Activated CD8-positive, alpha-beta memory T cell treated with anti-CD3 and anti-CD28 coated beads, Interleukin-2, amount 10 ng/mL, durations not matched to agents 7 days and 5 days (primary cell): Measurements from ENCODE around the gene ADGRL3. TPM values are rescaled to one million over a fixed set of nuclear protein-coding genes. Genes with fewer than 3 reads are reported as not detected.

Experiments
- ATAC-seq: fragments of 150-1000 bp; cut with Tn5 transposase; one replicate; pipeline ENCODE4 v1.10.0; 2021; ENCODE audit warnings: moderate library complexity
- CTCF ChIA-PET: fragments of 350-600 bp; sonication (Branson Sonifier 250); formaldehyde crosslinking; loops from one replicate; lab custom pipeline; 2021; ENCODE audit warnings: antibody characterized with exemption; lab: Charles Lee
- DNase-seq: peaks from one replicate; pipeline ENCODE4 v3.0.0-alpha.2; 2020
- H3K27ac Mint-ChIP-seq: one replicate; pipeline ENCODE4 v1.8.0; 2021; ENCODE audit warnings: mild to moderate bottlenecking, mixed read lengths
- H3K27me3 Mint-ChIP-seq: one replicate; pipeline ENCODE4 v1.8.0; 2021; ENCODE audit warnings: mixed read lengths
- H3K36me3 Mint-ChIP-seq: one replicate; pipeline ENCODE4 v1.8.0; 2021; ENCODE audit warnings: mild to moderate bottlenecking, mixed read lengths
- H3K4me1 Mint-ChIP-seq: one replicate; pipeline ENCODE4 v1.8.0; 2021; ENCODE audit warnings: mixed read lengths
- H3K4me3 Mint-ChIP-seq: one replicate; pipeline ENCODE4 v1.8.0; 2021; ENCODE audit warnings: mild to moderate bottlenecking, moderate library complexity, mixed read lengths
- H3K9me3 Mint-ChIP-seq: one replicate; pipeline ENCODE4 v1.8.0; 2022; ENCODE audit warnings: low read depth, mixed read lengths
- total RNA-seq, 2 experiments: library from RNA; stranded (reverse); gene quantifications; one replicate each; pipeline ENCODE4 v1.2.3, GENCODE V29; 2021

ADGRL3 gene
- total RNA-seq, 2 experiments from 2014 or later: not detected

DNA sequence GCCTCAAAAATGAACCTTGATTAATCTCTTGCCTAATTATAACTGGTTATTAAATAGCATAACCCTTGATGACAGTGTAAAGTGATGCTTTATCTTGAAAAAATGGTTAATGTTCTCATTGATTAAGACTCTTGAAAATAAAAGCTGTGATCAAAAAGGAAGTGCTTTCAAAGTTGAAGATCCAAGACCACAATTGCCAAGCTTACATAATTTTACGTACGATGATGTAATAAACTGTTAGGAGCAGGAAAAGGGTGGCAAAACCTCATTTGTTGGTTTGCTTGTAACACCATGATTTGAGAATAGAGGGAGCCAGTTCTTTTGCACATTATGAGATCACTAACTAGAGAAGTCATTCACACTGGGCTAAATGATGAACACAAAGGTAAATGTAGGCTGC, 322.2 kb downstream of the ADGRL3 start:
- CTCF ChIA-PET: no interaction called here
- Mint-ChIP-seq H3K27ac (no peak overlapping the region), H3K9me3 (peaks cover 12% of the 10 kb centered on the region), H3K4me3 (no peak overlapping the region), H3K27me3 (no peaks in the 10 kb centered on the region), H3K4me1 (no peaks in the 10 kb centered on the region), H3K36me3 (no peaks in the 10 kb centered on the region)
- DNase-seq (no peak), ATAC-seq (no peak)

DNA sequence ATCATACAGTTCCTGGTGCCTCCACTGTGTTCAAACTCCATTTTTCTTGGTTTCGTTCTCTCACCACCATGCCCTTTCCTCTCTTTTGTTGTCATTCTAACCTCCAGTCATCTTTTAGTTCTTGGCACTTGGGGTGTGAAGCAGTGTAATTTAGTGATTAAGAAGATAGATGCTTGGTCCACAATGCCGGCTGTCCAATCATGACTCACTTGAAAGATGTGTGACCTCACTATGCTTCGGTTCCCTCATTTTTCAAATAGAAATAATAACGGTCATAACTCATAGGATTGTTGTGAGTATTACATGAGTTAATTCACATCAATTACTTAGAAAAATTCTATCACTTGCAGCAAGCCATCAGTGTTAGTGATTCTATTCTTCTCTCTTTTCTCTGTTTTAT, 327.8 kb downstream of the ADGRL3 start:
- Mint-ChIP-seq H3K27me3 (no peaks in the 10 kb centered on the region), H3K27ac (no peak overlapping the region), H3K4me1 (no peaks in the 10 kb centered on the region), H3K9me3 (peaks cover 14% of the 10 kb centered on the region), H3K4me3 (no peak overlapping the region), H3K36me3 (no peaks in the 10 kb centered on the region)
- DNase-seq: no peak
- ATAC-seq: no peak
- CTCF ChIA-PET: no interaction called here

DNA sequence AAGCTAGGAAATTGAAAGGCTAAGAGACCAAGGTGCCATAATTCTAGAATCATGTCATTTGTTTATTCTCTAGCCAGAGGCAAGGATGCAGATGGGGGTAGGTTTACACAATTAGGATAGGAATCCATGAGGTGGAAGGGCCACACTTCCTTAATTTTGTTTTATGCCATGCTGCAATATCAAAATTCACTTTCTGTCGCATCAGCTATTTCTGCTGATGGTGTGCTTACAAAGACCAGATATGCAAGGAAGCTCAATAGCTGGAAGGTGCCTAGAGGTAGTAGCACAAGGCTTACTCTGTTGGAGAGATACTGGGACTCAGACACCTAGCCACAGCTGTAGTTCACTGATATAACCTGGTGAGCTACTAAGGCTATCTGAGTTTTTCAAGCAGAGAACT, 328.5 kb downstream of the ADGRL3 start:
- DNase-seq (no peak), ATAC-seq (no peak)
- CTCF ChIA-PET: no interaction called here
- Mint-ChIP-seq H3K4me1 (no peaks in the 10 kb centered on the region), H3K4me3 (no peak overlapping the region), H3K9me3 (peaks cover 16% of the 10 kb centered on the region), H3K27ac (no peak overlapping the region), H3K27me3 (no peaks in the 10 kb centered on the region), H3K36me3 (no peaks in the 10 kb centered on the region)

- no peaks in the 10 kb centered on the region for H3K4me1 Mint-ChIP-seq
- peaks cover 12% of the 10 kb centered on the region for H3K9me3 Mint-ChIP-seq
- no peaks in the 10 kb centered on the region for H3K36me3 Mint-ChIP-seq
- H3K27ac Mint-ChIP-seq: no peak overlapping the region
- H3K27me3 Mint-ChIP-seq: no peaks in the 10 kb centered on the region
- ATAC-seq (no peak), DNase-seq (no peak)
- CTCF ChIA-PET: no interaction called here
- H3K4me3 Mint-ChIP-seq: no peak overlapping the region
These were observed 331.1 kb downstream of the ADGRL3 start for GRCh38 chr4:61531188-61531587.

DNA sequence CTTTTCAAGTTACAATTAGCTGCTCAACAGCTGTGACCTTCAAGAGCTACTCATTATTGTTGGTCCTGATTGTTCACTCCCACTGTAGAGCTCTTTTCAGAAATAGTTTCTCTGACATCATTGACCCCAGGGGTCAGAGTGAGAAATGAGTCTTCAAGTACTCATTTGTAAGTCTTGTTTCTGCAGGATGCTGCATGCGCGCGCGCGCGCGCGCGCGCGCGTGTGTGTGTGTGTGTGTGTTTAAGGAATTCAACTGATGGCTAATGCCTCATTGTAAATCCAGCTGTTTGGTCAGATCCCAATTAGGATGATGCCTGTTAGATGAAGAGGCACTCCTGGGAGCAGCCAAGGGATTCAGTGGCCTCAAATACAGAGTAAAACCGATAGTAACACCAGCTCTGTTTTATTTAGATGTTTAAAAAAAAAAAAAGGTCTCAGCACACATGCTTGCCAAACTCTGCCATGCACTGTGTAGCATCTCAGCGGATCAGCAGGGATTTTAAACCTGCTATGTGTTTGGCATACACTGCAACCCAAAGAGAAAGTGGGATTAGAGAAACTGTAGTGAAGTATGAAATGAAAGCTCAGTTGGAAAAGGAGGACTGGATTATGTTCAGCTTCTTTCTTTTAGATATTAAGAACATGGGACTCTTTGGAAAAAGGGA, 332.3 kb downstream of the ADGRL3 start:
- CTCF ChIA-PET: no interaction called here
- H3K9me3 Mint-ChIP-seq: peaks cover 14% of the 10 kb centered on the region
- no peak overlapping the region for H3K27ac Mint-ChIP-seq
- H3K36me3 Mint-ChIP-seq: no peaks in the 10 kb centered on the region
- DNase-seq (no peak), ATAC-seq (no peak)
- H3K4me3 Mint-ChIP-seq: no peak overlapping the region
- no peaks in the 10 kb centered on the region for H3K27me3 Mint-ChIP-seq
- no peaks in the 10 kb centered on the region for H3K4me1 Mint-ChIP-seq

DNA sequence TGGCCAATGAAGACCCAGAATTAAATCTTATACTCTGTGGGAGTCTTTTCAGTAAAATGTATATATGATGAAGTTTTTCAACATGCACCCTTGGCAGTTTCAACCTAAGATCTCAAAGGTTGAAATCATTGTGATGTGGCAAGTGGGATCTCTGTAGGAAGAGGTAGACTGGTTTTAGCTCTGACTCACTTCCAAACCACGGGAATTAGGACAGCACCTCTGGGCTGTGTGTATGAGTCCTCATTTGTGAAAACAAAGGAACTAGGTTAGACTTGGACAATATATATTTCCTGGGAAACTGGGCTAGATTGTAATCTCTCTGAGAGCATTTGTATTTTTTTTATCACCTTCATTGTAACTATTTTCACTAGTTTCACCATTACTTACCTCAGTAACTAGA, 333.0 kb downstream of the ADGRL3 start:
- H3K9me3 Mint-ChIP-seq: peaks cover 19% of the 10 kb centered on the region
- ATAC-seq (no peak), DNase-seq (no peak)
- CTCF ChIA-PET: no interaction called here
- H3K36me3 Mint-ChIP-seq: no peaks in the 10 kb centered on the region
- H3K27ac Mint-ChIP-seq: no peak overlapping the region
- H3K4me3 Mint-ChIP-seq: no peak overlapping the region
- no peaks in the 10 kb centered on the region for H3K4me1 Mint-ChIP-seq
- H3K27me3 Mint-ChIP-seq: no peaks in the 10 kb centered on the region

GRCh38 chr4:61540944-61541343, 340.8 kb downstream of the ADGRL3 start:
- Mint-ChIP-seq H3K4me1 (no peaks in the 10 kb centered on the region), H3K4me3 (no peak overlapping the region), H3K27ac (no peak overlapping the region), H3K27me3 (no peaks in the 10 kb centered on the region), H3K9me3 (peaks cover 12% of the 10 kb centered on the region), H3K36me3 (no peaks in the 10 kb centered on the region)
- DNase-seq (no peak), ATAC-seq (no peak)
- CTCF ChIA-PET: no interaction called here

GRCh38 chr4:61541459-61541858, 341.3 kb downstream of the ADGRL3 start:
- no peaks in the 10 kb centered on the region for H3K36me3 Mint-ChIP-seq
- H3K4me3 Mint-ChIP-seq: no peak overlapping the region
- H3K9me3 Mint-ChIP-seq: peaks cover 12% of the 10 kb centered on the region
- CTCF ChIA-PET: no interaction called here
- H3K4me1 Mint-ChIP-seq: no peaks in the 10 kb centered on the region
- ATAC-seq (no peak), DNase-seq (no peak)
- no peak overlapping the region for H3K27ac Mint-ChIP-seq
- H3K27me3 Mint-ChIP-seq: no peaks in the 10 kb centered on the region

- Mint-ChIP-seq H3K9me3 (peaks cover 3% of the 10 kb centered on the region), H3K27me3 (no peaks in the 10 kb centered on the region), H3K4me1 (no peaks in the 10 kb centered on the region), H3K4me3 (no peak overlapping the region), H3K36me3 (no peaks in the 10 kb centered on the region), H3K27ac (no peak overlapping the region)
- no peak for DNase-seq
- CTCF ChIA-PET: no interaction called here
- ATAC-seq: no peak
These were observed 343.9 kb downstream of the ADGRL3 start for GRCh38 chr4:61543976-61544375.

DNA sequence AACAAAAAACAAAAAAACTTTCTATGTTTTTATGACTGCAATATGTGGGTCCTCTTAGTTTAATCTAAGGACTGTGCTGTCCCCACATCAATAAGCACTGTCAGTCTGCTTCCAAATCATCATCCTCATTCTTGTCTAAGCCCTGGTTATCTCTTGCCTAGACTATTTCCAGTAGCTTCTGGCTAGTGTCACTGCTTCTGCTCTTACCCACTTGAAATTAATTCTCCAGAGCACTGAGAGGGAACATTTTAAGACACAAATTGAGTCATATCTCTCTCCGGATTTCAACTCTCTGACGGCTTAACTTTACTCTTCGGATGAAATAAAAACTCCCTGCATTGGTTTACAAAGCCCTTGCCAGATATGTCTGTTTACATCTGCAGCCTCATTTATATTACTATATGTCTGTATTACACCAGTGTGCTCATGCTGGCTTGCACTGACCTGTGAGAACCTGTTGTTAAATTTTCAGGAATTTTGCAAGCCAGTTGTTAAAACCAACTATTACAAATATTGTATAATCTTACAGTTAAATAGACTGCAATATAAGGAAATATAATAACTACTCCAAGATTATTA, 345.9 kb downstream of the ADGRL3 start:
- H3K4me3 Mint-ChIP-seq: no peak overlapping the region
- H3K9me3 Mint-ChIP-seq: peaks cover 4% of the 10 kb centered on the region
- no peaks in the 10 kb centered on the region for H3K4me1 Mint-ChIP-seq
- ATAC-seq (no peak), DNase-seq (no peak)
- CTCF ChIA-PET: no interaction called here
- no peaks in the 10 kb centered on the region for H3K36me3 Mint-ChIP-seq
- H3K27me3 Mint-ChIP-seq: no peaks in the 10 kb centered on the region
- H3K27ac Mint-ChIP-seq: no peak overlapping the region

DNA sequence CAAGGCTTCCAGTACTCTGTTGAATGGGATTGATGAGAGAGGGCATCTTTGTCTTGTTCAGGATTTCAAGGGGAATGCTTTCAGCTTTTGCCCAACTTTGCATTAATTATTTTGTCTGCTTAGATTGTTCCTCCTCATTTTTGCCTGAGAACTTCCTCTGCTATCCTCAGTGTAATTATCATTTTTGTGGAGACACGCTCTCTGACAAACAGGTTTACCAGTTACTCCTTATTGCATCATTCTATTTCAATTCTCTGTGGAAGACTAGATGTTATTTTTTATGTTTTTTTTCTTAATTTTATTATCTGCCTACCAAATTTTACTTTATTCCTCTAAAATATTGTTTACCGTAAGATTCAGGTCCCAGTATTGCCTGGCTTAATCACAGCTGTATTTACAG, 349.2 kb downstream of the ADGRL3 start:
- no peak for ATAC-seq
- CTCF ChIA-PET: no interaction called here
- H3K4me3 Mint-ChIP-seq: no peak overlapping the region
- H3K27me3 Mint-ChIP-seq: no peaks in the 10 kb centered on the region
- DNase-seq: no peak
- no peaks in the 10 kb centered on the region for H3K4me1 Mint-ChIP-seq
- no peak overlapping the region for H3K27ac Mint-ChIP-seq
- no peaks in the 10 kb centered on the region for H3K36me3 Mint-ChIP-seq
- H3K9me3 Mint-ChIP-seq: peaks cover 7% of the 10 kb centered on the region

GRCh38 chr4:61553557-61554125, 353.5 kb downstream of the ADGRL3 start:
- Mint-ChIP-seq H3K4me1 (no peaks in the 10 kb centered on the region), H3K36me3 (no peaks in the 10 kb centered on the region), H3K9me3 (peaks cover 12% of the 10 kb centered on the region), H3K27ac (no peak overlapping the region), H3K4me3 (no peak overlapping the region), H3K27me3 (no peaks in the 10 kb centered on the region)
- ATAC-seq (no peak), DNase-seq (no peak)
- CTCF ChIA-PET: no interaction called here

DNA sequence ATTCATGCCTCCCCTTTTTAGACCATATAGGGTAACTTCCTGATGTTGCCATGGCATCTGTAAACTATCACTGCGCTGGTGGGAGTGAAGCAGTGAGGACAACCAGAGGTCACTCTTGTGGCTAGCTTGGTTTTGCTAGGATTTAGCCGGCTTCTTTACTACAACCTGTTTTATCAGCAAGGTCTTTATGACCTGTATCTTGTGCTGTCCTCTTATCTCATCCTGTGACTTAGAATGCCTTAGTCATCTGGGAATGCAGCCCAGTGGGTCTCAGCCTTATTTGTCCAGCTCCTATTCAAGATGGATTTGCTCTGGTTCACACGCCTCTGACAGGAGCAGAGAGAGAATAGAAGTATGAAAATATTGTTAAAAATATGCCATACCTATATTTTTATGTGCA, 355.7 kb downstream of the ADGRL3 start:
- CTCF ChIA-PET: no interaction called here
- H3K9me3 Mint-ChIP-seq: peaks cover 9% of the 10 kb centered on the region
- H3K4me1 Mint-ChIP-seq: no peaks in the 10 kb centered on the region
- no peaks in the 10 kb centered on the region for H3K27me3 Mint-ChIP-seq
- H3K4me3 Mint-ChIP-seq: no peak overlapping the region
- no peak for DNase-seq
- H3K36me3 Mint-ChIP-seq: no peaks in the 10 kb centered on the region
- ATAC-seq: no peak
- no peak overlapping the region for H3K27ac Mint-ChIP-seq

GRCh38 chr4:61556277-61556676, 356.2 kb downstream of the ADGRL3 start:
- Mint-ChIP-seq H3K9me3 (peaks cover 11% of the 10 kb centered on the region), H3K4me1 (no peaks in the 10 kb centered on the region), H3K27ac (no peak overlapping the region), H3K4me3 (no peak overlapping the region), H3K27me3 (no peaks in the 10 kb centered on the region), H3K36me3 (no peaks in the 10 kb centered on the region)
- CTCF ChIA-PET: no interaction called here
- DNase-seq (no peak), ATAC-seq (no peak)
